HG03159 (cell line): ENCODE results near the gene KBTBD4.
"Not testable (repeated sequence)": the region's sequence is repeated elsewhere in the genome, so short reads cannot be mapped to it uniquely, and the experiment has no call there.

ENCODE experiments used
- ATAC-seq: cut with Tn5 transposase; IDR thresholded peaks from one replicate; pipeline ENCODE4 v1.9.1; 2021; ENCODE audit warnings: mild to moderate bottlenecking, moderate library complexity; ENCODE audit not compliant: unreplicated experiment

The KBTBD4 gene

GRCh38 chr11:47591764-47592163 is 13.0 kb upstream of the KBTBD4 start:
- no peak for ATAC-seq

DNA sequence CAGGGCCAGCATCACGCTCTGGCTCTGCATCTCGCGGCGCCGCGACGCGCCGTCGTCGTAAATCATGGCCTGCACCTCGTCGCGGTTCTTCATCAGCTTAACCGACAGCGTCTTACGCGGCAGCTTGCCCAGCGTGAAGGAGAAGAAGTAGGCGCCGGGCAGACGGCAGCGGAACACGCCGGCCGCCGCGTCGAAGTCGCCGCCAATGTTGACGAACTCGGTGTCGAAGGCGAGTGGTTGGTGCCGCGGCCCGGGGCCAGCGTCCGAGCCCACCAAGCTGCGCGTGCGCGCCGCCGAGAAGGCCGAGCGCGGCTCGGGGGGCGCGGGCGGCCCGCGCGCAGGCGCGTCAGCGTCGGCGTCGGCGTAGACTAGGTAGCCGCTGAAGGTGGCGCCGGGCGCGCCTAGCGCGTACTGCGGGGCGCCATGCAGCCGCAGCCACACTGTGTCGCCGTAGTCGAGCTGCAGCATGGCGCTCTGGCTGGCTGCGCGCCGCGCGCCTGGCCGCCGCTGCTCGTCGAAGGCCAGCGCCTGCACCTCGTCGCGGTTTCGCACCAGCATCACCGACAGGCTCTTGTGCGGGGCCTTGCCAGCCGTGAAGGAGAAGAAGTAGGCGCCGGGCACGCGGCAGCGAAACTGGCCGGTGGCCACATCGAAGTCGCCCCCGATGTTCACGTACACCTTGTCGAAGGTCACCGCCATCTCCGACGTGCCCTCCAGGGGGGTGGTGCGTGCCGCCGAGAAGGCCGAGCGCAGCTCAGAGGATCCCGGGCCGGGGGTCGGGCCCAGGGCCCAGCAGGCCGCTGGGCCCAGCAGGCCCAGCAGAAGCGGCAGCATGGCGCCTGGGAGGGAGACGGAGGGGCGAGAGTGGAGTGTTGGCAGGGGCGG is 11.4 kb upstream of the KBTBD4 start:
- ATAC-seq = no peak

DNA sequence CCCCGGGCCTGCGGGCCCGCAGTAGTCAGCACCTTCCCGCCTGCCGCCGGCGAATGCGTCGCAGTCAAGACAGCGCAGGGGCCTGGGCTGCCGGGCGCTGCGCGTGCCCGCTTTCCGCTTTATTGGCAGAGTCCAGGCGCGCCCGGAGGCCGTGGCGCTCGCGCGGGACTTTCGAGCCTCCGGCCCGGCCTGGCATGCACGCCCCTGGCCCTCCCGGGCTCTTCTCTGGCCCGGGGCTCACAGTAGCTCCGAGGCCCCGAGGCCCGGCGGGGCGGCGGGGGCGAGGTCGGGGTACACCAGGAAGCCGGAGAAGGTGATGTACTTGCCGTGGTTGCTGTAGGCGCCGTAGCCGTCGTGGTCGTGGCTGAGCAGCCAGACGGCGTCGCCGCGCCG is 10.8 kb upstream of the KBTBD4 start:
- no peak for ATAC-seq

GRCh38 chr11:47589118-47589517 is 10.3 kb upstream of the KBTBD4 start:
- ATAC-seq = no peak

GRCh38 chr11:47587723-47588326 is 9.1 kb upstream of the KBTBD4 start:
- no peak for ATAC-seq

DNA sequence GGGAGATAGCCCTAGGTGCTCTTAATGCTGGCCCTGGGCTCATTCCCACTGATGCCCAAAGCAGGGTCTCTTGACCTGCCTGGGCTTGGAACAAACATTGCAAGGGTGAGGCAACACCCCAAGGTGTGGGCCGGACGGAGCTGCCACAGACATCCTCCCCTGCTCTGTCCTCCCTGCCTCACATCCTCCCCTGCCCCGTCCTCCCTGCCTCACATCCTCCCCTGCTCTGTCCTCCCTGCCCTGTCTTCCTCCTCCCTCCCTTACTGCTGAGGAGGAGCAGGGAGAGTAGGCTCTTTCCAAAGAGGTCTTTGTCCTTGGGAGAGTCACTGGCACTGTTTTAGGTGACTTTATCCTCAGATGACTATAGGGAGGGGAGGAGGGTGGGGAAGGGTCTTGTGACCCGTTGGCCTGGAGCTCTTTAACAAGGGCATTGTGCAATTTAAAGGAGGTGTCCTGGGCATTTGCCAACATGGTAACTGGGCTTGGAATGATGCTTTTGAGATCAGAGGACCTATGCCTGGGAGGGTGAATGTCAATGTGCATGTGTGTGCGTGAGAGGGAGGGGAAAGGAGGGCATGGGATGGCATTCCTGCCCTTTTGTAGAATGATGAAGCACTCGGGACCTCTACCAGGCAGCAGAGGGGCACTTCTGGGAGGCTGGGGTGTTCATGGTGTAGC is 8.4 kb upstream of the KBTBD4 start:
- no peak for ATAC-seq

DNA sequence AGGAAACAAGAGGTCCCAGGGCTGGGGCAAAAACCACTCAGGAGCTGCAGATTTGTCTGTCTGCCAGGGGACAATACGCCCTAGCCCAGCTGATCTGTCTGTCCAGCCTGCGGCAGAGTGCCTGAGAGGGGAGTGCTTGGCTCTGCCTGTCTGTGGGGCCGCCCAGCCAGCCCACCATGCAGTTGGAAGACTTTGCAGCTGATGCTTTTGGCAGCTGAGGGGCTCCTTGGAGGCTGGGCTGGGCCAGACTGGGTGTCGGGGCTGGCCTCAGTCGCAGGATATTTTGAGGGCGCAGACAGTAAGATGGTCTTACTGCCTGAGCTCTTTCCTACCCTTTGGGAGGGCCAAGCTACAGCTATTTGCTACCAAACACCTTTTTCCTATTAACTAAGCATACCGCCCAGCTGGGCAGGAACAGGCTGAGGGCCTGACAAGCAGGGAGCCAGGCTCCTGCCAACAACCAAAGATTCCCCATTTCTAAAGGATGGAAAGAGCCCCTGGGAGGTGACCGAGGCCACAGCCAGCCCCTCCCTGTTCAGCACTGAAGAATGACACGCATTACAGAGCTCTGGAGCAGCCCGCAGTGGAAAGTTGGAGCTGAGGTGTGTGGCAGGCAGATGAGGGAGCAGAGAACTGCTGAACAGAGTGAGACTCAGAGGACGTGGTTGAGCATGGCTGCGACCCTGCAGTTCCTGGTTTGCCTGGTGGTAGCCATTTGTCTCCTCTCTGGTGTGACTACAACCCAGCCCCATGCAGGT is 7.5 kb upstream of the KBTBD4 start, which contains the start of gene FAM180B:
TSS of gene FAM180B (plus strand) at position 581 of the 758 bp plus-strand sequence. CDS start at position 672, 91 bp downstream.
- ATAC-seq = no peak

DNA sequence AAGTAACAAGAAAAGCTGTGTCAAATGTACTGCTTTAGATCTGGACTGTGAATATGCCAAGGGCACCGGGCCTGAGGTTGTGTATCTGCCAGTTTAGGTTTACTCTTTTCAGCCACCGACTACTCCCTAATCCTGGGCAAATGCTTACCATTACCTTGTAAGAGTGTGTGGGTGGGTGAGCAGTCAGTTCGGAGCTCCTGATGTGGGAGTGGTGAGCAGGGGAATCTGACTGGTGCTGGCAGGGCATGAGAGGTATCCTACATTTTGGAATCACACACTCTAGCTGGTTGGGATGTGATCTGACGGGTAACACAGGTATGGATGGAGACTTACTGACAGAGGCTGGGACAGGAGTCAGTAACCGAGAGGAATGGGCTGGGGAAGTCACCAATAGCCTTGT is 5.1 kb upstream of the KBTBD4 start:
- no peak for ATAC-seq

- ATAC-seq = no peak
These were observed 1.2 kb downstream of the KBTBD4 start for GRCh38 chr11:47577460-47578041.

DNA sequence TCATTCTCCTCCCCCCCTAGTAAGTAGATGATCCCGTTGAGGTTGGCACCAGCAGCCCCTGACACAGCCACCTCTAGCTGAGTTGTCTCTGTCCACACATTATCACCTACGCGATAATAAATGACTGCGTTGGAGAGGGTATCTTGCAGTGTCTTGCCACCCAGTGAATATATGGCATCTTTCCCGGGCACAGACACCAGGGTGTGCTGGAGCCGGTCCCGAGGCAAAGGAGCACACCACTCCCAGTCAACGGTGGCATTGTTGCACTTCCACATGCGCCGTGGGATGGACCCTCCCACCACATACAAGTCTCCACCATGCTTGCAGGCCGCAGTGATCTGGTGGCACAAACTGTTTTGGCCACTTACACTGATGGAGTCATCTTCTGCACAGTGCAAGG is 5.4 kb downstream of the KBTBD4 start:
- no peak for ATAC-seq

DNA sequence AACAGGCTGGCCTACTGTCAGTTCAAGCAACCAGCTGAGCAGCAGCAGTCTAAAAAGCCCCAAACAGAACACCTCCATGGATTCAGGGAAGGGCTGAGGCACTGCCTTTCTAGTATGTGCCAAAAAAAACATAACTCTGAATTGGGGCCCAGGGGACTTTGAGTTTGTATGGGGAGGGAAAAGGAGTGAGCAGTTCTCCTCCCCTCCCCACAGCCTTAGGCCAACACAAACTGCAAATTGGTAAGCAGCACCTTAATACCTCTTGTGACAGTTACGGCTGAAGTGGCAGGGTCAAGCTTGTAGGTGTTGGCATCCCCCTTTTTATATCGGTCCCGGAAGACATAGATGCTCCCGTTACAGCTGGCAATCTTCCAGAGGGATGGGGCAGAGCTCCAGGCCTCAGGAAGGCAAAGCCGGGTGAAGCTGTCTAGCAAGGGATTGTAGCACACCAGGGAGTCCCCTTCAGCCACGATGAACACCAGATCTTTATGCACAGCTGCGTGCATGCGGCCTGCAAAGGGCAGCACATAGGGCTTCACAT is 6.0 kb downstream of the KBTBD4 start:
- ATAC-seq = no peak

DNA sequence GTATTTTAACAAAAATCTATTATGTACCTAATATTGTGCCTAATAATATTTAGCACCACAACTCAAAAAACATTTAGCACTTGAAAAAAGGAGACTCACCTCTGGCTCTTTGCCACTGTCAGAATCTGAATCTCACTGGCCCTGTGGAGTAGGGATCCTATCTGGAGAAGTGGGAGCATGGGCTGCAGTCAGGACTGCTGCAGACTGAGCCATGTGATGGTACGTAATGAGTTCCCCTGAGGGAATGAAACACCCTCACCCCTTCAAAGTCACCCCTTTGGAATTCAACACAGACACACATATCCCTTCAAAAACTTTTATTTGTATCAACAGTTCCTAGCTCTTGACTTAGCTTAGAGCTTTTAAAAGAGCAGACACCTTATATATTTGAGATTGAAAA is 6.9 kb downstream of the KBTBD4 start:
- no peak for ATAC-seq

- ATAC-seq = no peak
These were observed 7.4 kb downstream of the KBTBD4 start for GRCh38 chr11:47571357-47571729.

DNA sequence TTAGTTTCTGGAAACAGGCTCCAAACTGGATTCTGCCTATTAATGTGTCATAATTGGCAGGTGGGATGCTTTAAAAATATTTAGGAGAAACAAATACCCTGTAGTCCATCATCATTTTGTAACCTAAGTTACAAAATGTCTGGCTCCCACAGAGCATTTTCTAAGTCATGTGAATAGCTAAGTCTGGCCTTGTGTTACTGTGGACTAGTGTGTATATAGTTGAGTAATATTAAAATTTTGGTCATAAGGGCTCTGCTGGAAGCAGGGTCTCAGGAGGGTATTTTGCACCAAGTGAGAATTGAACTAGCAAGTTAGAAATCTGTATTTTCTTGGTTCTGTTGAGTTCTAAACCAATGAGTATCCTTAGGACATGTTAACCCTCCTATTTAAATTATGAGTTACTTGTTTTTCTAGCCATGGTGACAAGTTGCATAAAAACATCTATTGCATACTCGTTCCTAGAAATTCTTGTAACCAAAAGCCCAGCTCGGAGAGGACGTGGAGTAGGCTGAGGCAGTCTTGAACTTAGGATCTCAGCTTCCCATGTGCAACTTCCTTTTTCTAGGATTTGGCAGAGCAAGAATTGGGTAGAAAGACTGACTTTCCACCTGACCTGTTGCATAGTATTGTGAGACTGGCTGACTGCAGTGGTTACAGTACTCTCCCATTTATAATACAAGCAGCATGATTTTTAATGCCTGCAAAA is 8.0 kb downstream of the KBTBD4 start:
- no peak for ATAC-seq

- ATAC-seq = no peak
These were observed 9.1 kb downstream of the KBTBD4 start for GRCh38 chr11:47569646-47570045.

DNA sequence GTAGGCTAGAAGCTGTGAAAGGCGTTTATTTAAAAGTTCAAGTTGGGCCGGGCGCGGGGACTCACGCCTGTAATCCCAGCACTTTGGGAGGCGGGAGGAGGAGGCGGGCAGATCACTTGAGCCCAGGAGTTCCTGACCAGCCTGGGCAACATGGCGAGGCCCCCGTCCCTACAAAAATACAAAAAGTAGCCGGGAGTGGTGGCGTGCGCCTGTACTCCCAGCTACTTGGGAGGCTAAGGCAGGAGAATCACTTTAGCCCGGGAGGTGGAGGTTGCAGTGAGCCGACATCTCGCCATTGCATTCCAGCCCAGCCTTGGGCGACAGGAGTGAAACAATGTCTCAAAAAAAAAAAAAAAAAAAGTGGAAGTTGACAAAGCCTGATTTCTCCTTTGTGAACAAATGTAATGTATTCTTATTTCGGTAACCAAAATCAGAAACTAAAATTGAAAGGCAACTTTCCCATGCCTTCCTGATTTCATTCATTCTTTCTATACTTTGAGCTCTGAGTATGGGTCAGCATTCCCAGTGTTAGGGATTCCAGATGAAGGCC is 12.5 kb downstream of the KBTBD4 start:
- ATAC-seq = no peak

DNA sequence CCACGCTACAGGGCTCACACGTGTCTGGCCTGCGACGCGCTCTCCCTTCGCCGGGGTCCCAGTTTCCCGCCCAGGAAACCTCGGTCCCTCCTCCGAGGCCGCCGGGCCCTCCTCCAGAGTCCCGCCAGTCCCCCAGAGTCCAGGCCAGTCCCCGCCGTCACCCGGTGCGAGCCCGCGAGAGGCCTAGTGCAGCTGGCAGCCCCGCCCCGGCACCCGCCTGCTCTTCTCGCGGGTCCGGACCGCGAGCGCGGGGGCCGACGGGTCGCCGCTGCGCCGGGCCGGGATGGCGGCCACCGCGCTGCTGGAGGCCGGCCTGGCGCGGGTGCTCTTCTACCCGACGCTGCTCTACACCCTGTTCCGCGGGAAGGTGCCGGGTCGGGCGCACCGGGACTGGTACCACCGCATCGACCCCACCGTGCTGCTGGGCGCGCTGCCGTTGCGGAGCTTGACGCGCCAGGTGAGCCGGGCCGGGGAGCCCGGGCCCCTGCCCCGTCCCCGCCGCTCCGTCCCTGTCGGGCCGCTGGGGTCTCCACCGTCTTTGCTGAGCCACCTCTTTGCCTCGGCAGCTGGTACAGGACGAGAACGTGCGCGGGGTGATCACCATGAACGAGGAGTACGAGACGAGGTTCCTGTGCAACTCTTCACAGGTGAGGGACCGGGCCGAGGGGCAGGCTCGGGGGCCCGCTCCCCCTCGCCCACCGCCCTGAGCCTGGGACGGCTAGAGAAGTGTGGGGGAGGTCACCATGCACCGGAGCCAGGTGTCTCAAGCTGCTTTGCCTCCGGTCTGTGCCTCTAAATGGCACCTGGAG is 13.2 kb downstream of the KBTBD4 start, which contains the start of gene PTPMT1:
TSS of gene PTPMT1 (plus strand) at position 260 of the 809 bp plus-strand sequence. CDS start at position 284, 24 bp downstream.
- peak; percentile 85 for ATAC-seq

GRCh38 chr11:47564933-47565339 is 13.8 kb downstream of the KBTBD4 start:
- no peak for ATAC-seq

DNA sequence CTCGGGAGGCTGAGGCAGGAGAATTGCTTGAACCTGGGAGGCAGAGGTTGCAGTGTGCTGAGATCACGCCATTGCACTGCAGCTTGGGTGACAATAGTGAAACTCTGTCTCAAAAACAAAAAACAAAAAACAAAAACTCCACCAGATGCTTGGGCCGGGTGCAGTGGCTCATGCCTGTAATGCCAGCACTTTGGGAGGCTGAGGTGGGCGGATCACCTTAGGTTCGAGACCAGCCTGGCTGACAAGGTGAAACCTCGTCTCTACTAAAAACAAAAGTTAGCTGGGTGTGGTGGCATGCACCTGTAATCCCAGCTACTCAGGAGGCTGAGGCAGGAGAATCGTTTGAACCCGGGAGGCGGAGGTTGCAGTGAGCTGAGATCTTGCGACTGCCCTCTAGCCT is 14.4 kb downstream of the KBTBD4 start:
- not testable (repeated sequence) for ATAC-seq
